Activated effector memory CD4-positive, alpha-beta T cell treated with anti-CD3 and anti-CD28 coated beads, Interleukin-2, amount 50 U/mL, for 16 hours (primary cell): ENCODE measurements around the gene BMF.
A peak's percentile ranks its signal among the peaks of the same experiment; 100 is the strongest.
"Not testable (repeated sequence)": the region's sequence is repeated elsewhere in the genome, so short reads cannot be mapped to it uniquely, and the experiment has no call there.

Experiments used
- DNase-seq: peaks from one replicate; pipeline ENCODE4 v3.0.0-alpha.2; 2020

The BMF gene

DNA sequence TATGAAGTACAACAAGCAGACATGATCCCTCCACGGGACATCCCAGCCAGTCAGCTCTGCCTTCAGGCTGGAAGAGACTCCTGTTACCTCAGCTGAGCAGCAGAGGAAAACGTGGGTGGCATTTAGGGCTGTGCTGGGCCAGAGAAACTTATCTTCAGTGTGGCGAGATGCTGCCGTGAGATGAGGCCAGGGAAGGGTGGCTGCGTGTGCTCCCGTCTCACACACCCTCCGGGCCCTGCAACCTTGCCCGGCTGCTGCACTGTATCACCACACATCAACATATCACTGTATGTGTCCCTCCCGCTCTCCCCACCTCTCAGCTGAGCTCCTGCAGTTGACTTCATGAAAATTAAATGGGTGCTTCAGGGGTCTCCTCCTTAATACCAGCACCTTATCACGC, 23.4 kb downstream of the BMF start:
- no peak for DNase-seq

DNA sequence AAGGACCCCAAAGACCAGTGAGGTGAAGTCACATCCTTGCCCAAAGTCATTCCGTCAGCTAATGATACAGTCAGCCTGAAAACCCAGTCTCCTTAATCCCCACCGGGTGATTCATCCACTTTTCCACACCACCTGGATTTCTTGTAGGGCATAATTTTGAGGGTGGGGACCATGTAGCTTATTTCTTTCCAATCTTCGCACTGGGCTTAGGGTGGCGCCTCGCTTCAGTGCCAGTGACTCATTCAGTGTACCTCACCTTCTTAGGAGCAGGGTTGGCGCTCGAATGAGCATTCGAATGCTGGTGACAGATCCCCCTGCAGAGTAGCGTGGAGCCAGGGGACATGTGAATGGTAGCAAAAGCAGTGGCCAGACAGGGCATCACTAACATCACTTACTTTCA, 24.0 kb downstream of the BMF start:
- no peak for DNase-seq

- DNase-seq: no peak
These were observed 26.3 kb downstream of the BMF start for GRCh38 chr15:40082195-40082883.

DNA sequence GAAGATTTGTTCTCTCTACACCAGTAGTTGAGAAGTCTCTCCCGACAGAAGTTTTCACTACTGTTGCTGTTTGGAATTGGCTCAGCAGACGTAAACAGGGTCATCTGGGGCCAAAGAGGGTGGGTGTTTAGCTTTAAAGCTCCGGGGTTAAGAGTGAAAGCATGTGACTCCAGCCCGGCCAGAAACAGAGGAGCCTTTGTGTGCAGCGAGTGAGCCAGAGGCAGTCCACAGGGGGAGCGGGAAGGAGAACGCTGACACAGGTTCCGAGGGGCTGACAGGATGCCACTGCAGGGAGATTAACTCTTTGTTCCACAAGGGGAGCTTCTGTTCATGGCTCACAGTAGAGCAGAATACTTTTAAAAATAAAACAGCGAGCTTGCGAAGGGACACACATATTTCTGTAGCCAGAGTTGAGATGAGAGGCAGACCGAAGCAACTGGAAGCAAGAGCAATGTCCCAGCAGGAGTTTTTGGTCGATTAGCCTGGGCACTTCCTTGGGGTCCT, 26.9 kb downstream of the BMF start:
- DNase-seq: no peak

DNA sequence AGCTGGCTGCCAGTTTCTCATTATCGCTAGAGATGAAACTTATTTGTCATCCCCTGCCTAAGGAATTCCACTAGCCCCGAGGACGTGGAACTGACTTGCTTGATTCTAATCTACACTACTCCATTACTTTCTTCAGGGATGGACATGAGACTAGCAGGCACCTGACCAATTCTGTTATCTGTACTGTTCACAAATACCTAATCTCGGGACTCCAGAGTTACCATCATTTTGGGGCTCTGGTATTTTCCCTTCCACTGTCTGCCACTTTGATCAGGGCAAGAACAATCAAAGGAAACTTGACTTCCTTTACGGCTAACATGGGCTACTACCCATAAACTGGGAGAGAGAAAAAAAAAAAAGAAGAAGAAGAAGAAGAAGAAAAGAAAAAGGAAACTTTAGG, 27.8 kb downstream of the BMF start:
- DNase-seq: no peak

GRCh38 chr15:40080104-40080503, 28.6 kb downstream of the BMF start:
- DNase-seq: no peak

- no peak for DNase-seq
These were observed 29.2 kb downstream of the BMF start for GRCh38 chr15:40079456-40079855.

GRCh38 chr15:40075298-40076044, 33.2 kb downstream of the BMF start:
- DNase-seq: no peak

- not testable (repeated sequence) for DNase-seq
These were observed 34.0 kb downstream of the BMF start for GRCh38 chr15:40074656-40075055.

DNA sequence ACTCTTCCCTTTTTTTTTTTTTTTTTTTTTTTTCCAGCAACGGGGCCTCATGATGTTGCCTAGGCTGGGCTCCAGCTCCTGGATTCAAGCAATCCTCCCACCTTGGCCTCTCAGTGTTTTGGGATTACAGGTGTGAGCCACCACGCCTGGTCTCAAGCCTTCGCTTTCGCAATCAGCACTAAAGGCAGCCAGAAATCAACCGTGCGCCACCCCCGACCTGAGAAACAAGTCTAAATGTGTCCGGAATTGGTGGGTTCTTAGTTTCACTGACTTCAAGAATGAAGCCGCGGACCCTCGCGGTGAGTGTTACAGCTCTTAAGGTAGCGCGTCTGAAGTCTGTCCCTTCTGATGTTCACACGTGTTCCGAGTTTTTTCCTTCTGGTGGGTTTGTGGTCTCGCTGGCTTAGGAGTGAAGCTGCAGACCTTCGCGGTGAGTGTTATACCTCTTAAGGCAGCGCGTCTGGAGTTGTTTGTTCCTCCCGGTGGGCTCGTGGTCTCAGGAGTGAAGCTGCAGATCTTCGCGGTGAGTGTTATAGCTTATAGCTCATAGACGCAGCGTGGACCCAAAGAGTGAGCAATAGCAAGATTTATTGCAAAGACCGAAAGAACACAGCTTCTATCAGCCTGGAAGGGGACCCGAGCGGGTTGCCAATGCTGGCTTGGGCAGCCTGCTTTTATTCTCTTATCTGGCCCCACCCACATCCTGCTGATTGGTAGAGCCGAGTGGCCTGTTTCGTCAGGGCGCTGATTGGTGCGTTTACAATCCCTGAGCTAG, 34.8 kb downstream of the BMF start:
- DNase-seq: not testable (repeated sequence)

GRCh38 chr15:40072216-40072990, 36.3 kb downstream of the BMF start:
- no peak for DNase-seq

GRCh38 chr15:40070608-40071218, 38.0 kb downstream of the BMF start:
- no peak for DNase-seq

- DNase-seq: no peak
These were observed 38.5 kb downstream of the BMF start for GRCh38 chr15:40070166-40070557.

- DNase-seq: no peak
These were observed 39.2 kb downstream of the BMF start for GRCh38 chr15:40069178-40070165.

DNA sequence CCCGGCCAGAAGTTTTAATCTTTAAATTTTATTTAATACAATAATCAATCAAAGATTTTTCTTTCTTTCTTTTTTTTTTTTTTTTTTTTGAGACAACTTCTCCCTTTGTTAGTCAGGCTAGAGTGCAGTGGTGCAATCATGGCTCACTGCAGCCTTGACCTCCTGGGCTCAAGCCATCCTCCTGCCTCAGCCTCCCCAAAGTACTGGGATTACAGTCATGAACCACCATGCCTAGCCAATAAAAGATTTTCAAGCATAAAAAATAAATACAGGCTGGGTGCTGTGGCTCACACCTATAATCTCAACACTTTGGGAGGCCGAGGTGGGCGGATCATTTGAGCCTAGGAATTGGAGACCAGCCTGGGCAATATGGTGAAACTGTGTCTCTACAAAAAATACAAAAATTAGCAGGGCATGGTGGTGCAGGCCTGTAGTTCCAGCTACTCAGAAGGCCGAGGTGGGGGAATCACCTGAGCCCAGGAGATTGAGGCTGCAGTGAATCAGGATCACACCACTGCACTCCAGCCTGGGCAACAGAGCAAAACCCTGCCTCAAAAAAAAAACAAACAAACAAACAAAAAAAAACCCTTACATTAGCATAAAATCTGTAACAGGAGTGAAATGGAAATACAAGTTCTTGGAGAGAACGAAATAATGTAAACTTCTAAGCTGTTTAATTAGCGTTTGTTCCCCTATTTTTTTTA, 40.6 kb downstream of the BMF start:
- DNase-seq: no peak

- peak; percentile 17 for DNase-seq
These were observed 42.1 kb downstream of the BMF start for GRCh38 chr15:40066589-40066988.

- DNase-seq: no peak
These were observed 43.5 kb downstream of the BMF start for GRCh38 chr15:40065166-40065565.

DNA sequence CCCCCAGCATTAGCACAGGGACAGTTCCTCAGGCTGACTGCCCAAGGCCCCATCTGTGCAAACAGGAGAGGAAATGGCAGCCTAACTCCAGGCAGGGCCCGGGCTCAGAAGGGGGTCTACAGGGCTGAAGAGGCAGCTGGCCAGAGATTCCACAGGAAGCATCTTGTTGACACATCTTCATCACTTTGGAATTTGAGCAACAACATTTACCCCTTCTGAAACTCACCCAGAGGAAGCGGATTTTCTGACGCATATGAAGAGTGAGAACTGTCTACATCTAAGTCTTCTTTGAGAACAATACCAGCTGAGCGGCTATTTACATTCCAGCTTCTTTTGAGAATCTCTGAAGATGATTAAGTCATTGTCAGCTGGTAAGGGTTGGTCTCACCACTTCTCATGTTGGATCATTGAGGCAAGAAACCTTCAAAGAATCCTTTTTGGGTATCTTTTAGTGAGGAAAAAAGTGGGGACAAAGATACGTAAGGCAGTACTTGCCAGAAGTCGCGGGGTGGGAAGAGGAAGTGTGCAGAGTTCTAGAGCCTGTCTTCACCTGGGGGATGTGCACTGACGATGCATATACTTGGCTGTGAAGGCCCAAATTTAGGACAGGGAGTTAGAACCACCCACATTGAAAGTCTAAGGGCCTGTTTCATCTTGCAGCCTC, 44.3 kb downstream of the BMF start:
- peak; percentile 21 for DNase-seq

GRCh38 chr15:40063563-40064011, 45.1 kb downstream of the BMF start:
- peak; percentile 21 for DNase-seq
